ENCODE results near the gene POLE2. TPM values are rescaled to one million over a fixed set of nuclear protein-coding genes. Genes with fewer than 3 reads are reported as not detected.
A peak's percentile ranks its signal among the peaks of the same experiment; 100 is the strongest.
"Not testable (repeated sequence)": the region's sequence is repeated elsewhere in the genome, so short reads cannot be mapped to it uniquely, and the experiment has no call there.

The POLE2 gene
- total RNA-seq, 2 experiments from 2014 or later = 28.6 to 30.3 TPM

- no peak overlapping the region for H3K27ac ChIP-seq (ENCODE audit: low read depth, low read length, poor library complexity, severe bottlenecking)
- H3K4me1 ChIP-seq (ENCODE audit: insufficient read depth, low read length, poor library complexity, severe bottlenecking) = no peaks in the 10 kb centered on the region
- no peak overlapping the region for H2AFZ ChIP-seq (ENCODE audit: low read length)
- no peak overlapping the region for H3K4me2 ChIP-seq (ENCODE audit: low read length)
- no peak overlapping the region for H3K4me3 ChIP-seq (ENCODE audit: low read depth, low read length, poor library complexity, severe bottlenecking)
- no peaks in the 10 kb centered on the region for H3K9me2 ChIP-seq (ENCODE audit: insufficient read depth, low read length)
- no TSS peak for BruUV-seq (replicated peaks)
- intact Hi-C loops (cut with micrococcal nuclease; ENCODE audit: unreplicated experiment) = no loop called here
- H3K79me2 ChIP-seq (ENCODE audit: insufficient read depth, low read depth, low read length) = no peaks in the 10 kb centered on the region
- no peaks in the 10 kb centered on the region for H4K20me1 ChIP-seq (ENCODE audit: insufficient read depth, low read length)
- TF ChIP-seq EZH2phosphoT487 (IDR thresholded peaks at IDR 0.05; ENCODE audit: borderline replicate concordance, low read depth, low read length) (no peak), CTCF (conservative IDR thresholded peaks at IDR 0.05; ENCODE audit: low read length) (no peak)
- CTCF ChIA-PET (ENCODE audit: unreplicated experiment) = no interaction called here
- no peak for DNase-seq (ENCODE audit: low spot score)
- POLR2A ChIA-PET = interaction anchor here (0.7 to 1.4 kb wide), 3 partner anchors 15 to 27 kb away, joined by 3 to 7 read pairs (median 3); partner anchors contain the start of gene POLE2
- no peaks in the 10 kb centered on the region for H3K36me3 ChIP-seq (ENCODE audit: insufficient read depth, low read length)
- H3K9me3 ChIP-seq (ENCODE audit: low read length) = no peaks in the 10 kb centered on the region
These were observed 14.7 kb upstream of the POLE2 start for GRCh38 chr14:49702725-49703124.

- H3K36me3 ChIP-seq (ENCODE audit: insufficient read depth, low read length); BruUV-seq (replicated peaks); H3K9me2 ChIP-seq (ENCODE audit: insufficient read depth, low read length); intact Hi-C loops (cut with micrococcal nuclease; ENCODE audit: unreplicated experiment); H3K79me2 ChIP-seq (ENCODE audit: insufficient read depth, low read depth, low read length); H2AFZ ChIP-seq (ENCODE audit: low read length); DNase-seq (ENCODE audit: low spot score); CTCF ChIA-PET (ENCODE audit: unreplicated experiment); H3K27ac ChIP-seq (ENCODE audit: low read depth, low read length, poor library complexity, severe bottlenecking); H3K9me3 ChIP-seq (ENCODE audit: low read length); H4K20me1 ChIP-seq (ENCODE audit: insufficient read depth, low read length): not testable (repeated sequence)
- H3K4me2 ChIP-seq (ENCODE audit: low read length) = peak overlapping the region; percentile 68
- H3K4me1 ChIP-seq (ENCODE audit: insufficient read depth, low read length, poor library complexity, severe bottlenecking) = peaks cover 20% of the 10 kb centered on the region
- POLR2A ChIA-PET = interaction anchor here (0.5 to 0.7 kb wide), 2 partner anchors 8 to 31 kb away, joined by 3 to 4 read pairs; no protein-coding TSS in a partner anchor
- H3K4me3 ChIP-seq (ENCODE audit: low read depth, low read length, poor library complexity, severe bottlenecking) = peak overlapping the region; percentile 66
These were observed 5.7 kb upstream of the POLE2 start for GRCh38 chr14:49693735-49694124.

- no peaks in the 10 kb centered on the region for H4K20me1 ChIP-seq (ENCODE audit: insufficient read depth, low read length)
- peak; percentile 63 for DNase-seq (ENCODE audit: low spot score)
- H3K4me1 ChIP-seq (ENCODE audit: insufficient read depth, low read length, poor library complexity, severe bottlenecking) = peaks cover 26% of the 10 kb centered on the region
- H3K4me2 ChIP-seq (ENCODE audit: low read length) = peak within 1 kb of the TSS; percentile 68
- H2AFZ ChIP-seq (ENCODE audit: low read length) = peak within 1 kb of the TSS; percentile 86
- no peaks in the 10 kb centered on the region for H3K36me3 ChIP-seq (ENCODE audit: insufficient read depth, low read length)
- no peak for TF ChIP-seq EZH2phosphoT487 (IDR thresholded peaks at IDR 0.05; ENCODE audit: borderline replicate concordance, low read depth, low read length)
- no peak for TF ChIP-seq CTCF (conservative IDR thresholded peaks at IDR 0.05; ENCODE audit: low read length)
- no peaks in the 10 kb centered on the region for H3K79me2 ChIP-seq (ENCODE audit: insufficient read depth, low read depth, low read length)
- H3K9me2 ChIP-seq (ENCODE audit: insufficient read depth, low read length) = no peaks in the 10 kb centered on the region
- CTCF ChIA-PET (ENCODE audit: unreplicated experiment) = no interaction called here
- H3K9me3 ChIP-seq (ENCODE audit: low read length) = no peaks in the 10 kb centered on the region
- H3K4me3 ChIP-seq (ENCODE audit: low read depth, low read length, poor library complexity, severe bottlenecking) = peak within 1 kb of the TSS; percentile 66
- H3K27ac ChIP-seq (ENCODE audit: low read depth, low read length, poor library complexity, severe bottlenecking) = no peak within 1 kb of the TSS
- POLR2A ChIA-PET = interaction anchor here (0.6 to 1.2 kb wide), 4 partner anchors 13 to 630 kb away, joined by 3 to 4 read pairs (median 3); no protein-coding TSS in a partner anchor
- no TSS peak for BruUV-seq (replicated peaks)
- intact Hi-C loops (cut with micrococcal nuclease; ENCODE audit: unreplicated experiment) = no loop called here
These were observed 5.1 kb upstream of the POLE2 start, which contains the start of gene KLHDC1 for GRCh38 chr14:49692811-49693734. Gene KLHDC1, plus strand, starts transcription at chr14:49693120. Its CDS starts 75 bp downstream, at chr14:49693195.

Data from OCI-LY7 (cell line).